Lower leg skin (tissue), 3 donors: ENCODE results near the gene SORCS2.

Source experiments
- CTCF ChIP-seq, 3 donors: fragments of 450-650 bp; IDR thresholded peaks; one replicate each; pipeline ENCODE4 v1.5.1; 2016; ENCODE audit warnings: antibody characterized with exemption in 3 of 3, mild to moderate bottlenecking in 3 of 3, moderate library complexity in 2 of 3
- POLR2A ChIP-seq, 2 donors: fragments of 450-650 bp; IDR thresholded peaks; one replicate each; pipeline ENCODE4 v1.6.1; 2016 to 2017; ENCODE audit warnings: antibody characterized with exemption in 2 of 2, mild to moderate bottlenecking in 1 of 2, moderate library complexity in 1 of 2

GRCh38 chr4:7673121-7673520, 480.8 kb downstream of the SORCS2 start:
- TF ChIP-seq POLR2A (IDR thresholded peaks at IDR 0.05) (no peak), CTCF (IDR thresholded peaks at IDR 0.05) (no peak)
